ENCODE data around the gene RAMAC. TPM values are rescaled to one million over a fixed set of nuclear protein-coding genes. Genes with fewer than 3 reads are reported as not detected.

RAMAC gene
- total and polyA plus RNA-seq, 4 donors: 15.6 to 28.6 (median 20.8) TPM

DNA sequence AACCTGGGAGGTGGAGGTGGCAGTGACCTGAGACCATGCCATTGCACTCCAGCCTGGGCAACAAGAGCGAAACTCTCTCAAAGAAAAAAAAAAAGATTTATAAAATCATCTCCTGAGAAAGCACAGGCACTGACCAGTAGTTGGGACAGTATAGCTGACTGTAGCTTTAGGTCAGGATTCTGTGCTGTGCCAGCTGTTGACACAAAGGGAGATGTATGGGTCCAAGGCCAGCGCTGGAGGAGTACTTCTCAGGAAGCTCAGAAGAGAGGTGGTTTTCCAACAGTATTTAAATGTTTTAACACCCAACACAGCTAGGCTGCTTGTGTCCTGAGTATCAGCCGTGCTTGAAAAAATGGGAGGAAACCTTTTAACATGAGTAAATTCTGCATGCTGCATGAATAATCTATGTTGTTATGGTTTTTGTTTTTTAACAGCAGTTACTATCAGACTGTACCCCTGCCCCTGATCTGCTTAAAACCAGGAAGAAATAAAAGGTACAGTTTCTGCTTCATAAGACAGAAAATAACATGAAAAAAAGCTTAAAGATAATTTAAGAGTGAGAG, 6.5 kb downstream of the RAMAC start:
- Histone ChIP-seq H3K27ac (ENCODE audit: low read depth in 1 of 2, low read length in 1 of 2) (no peak overlapping the region), H3K36me3 (ENCODE audit: control insufficient read depth in 4 of 4, insufficient read depth in 4 of 4, low read length in 4 of 4) (peaks cover 0 to 5% (median 3%) of the 10 kb centered on the region in 4 donors), H3K4me1 (ENCODE audit: control insufficient read depth in 5 of 5, insufficient read depth in 5 of 5, low read length in 5 of 5) (no peaks in the 10 kb centered on the region), H3K9ac (ENCODE audit: insufficient read depth in 1 of 2, low read length in 2 of 2) (no peak overlapping the region), H3K27me3 (ENCODE audit: control insufficient read depth in 3 of 3, insufficient read depth in 3 of 3, low read length in 2 of 3) (no peaks in the 10 kb centered on the region), H3K4me3 (no peak overlapping the region), H3K9me3 (ENCODE audit: control insufficient read depth in 4 of 4, insufficient read depth in 3 of 4, low read length in 3 of 4) (no peaks in the 10 kb centered on the region)
- ATAC-seq (ENCODE audit: insufficient read depth, low FRiP score) (no peak), DNase-seq (no peak)
- no peak for TF ChIP-seq CTCF (IDR thresholded peaks at IDR 0.05; ENCODE audit: control extremely low read depth, extremely low read depth)
- WGBS, 2 donors: 95% methylated on average over 3 of the region's 3 CpGs

DNA sequence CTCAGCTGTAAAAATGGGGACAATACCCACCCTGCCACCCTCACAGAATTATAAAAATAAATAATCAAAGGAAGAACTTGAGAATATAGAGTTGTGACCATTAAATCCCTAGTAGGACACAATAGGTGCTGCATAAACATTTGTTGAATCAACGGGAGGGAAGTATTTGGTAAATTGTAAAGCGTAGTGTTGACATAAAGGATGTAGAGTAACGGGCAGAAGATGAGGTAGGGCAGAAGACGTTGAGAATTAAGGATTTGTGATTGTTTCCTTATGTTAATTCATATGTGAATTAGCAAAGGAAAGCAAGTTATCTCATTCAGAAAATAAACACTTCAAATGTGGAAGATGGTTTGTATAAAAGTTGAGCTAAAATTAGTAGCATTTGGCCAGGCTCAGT, 7.1 kb downstream of the RAMAC start:
- Histone ChIP-seq H3K27me3 (ENCODE audit: control insufficient read depth in 3 of 3, insufficient read depth in 3 of 3, low read length in 2 of 3) (no peaks in the 10 kb centered on the region), H3K36me3 (ENCODE audit: control insufficient read depth in 4 of 4, insufficient read depth in 4 of 4, low read length in 4 of 4) (peaks cover 0 to 4% (median 3%) of the 10 kb centered on the region in 4 donors), H3K9ac (ENCODE audit: insufficient read depth in 1 of 2, low read length in 2 of 2) (no peak overlapping the region), H3K4me3 (no peak overlapping the region), H3K27ac (ENCODE audit: low read depth in 1 of 2, low read length in 1 of 2) (no peak overlapping the region), H3K4me1 (ENCODE audit: control insufficient read depth in 5 of 5, insufficient read depth in 5 of 5, low read length in 5 of 5) (no peaks in the 10 kb centered on the region), H3K9me3 (ENCODE audit: control insufficient read depth in 4 of 4, insufficient read depth in 3 of 4, low read length in 3 of 4) (no peaks in the 10 kb centered on the region)
- no peak for TF ChIP-seq CTCF (IDR thresholded peaks at IDR 0.05; ENCODE audit: control extremely low read depth, extremely low read depth)
- ATAC-seq (ENCODE audit: insufficient read depth, low FRiP score) (no peak), DNase-seq (no peak)
- 69 to 70% methylated on average over 4 of the region's 4 CpGs for WGBS, 2 donors

DNA sequence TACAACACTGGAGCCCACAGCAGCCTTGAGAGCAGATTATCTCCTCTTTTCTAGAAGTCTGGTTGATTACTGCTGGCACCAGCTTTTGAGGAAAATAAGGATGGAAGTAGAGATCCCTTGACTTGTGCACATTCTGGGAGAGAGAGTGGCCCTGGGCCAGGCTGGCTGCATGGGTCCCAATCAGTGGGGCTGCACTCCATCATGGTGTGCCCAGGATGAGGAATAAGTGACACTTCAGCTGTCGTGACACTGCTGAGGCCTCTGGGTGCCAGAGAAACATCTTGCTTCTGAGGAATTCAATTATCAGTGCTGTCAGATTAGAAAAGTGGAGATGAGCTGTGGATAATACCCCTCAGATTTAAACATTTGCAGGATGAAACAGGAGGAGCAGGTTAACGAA, 9.1 kb downstream of the RAMAC start:
- DNase-seq (no peak), ATAC-seq (ENCODE audit: insufficient read depth, low FRiP score) (no peak)
- peaks cover 0 to 7% (median 0%) of the 10 kb centered on the region in 5 donors for H3K4me1 ChIP-seq (ENCODE audit: control insufficient read depth in 5 of 5, insufficient read depth in 5 of 5, low read length in 5 of 5)
- WGBS, 2 donors: 84 to 90% methylated on average over 2 of the region's 2 CpGs
- no peaks in the 10 kb centered on the region for H3K9me3 ChIP-seq (ENCODE audit: control insufficient read depth in 4 of 4, insufficient read depth in 3 of 4, low read length in 3 of 4)
- TF ChIP-seq CTCF (IDR thresholded peaks at IDR 0.05; ENCODE audit: control extremely low read depth, extremely low read depth): no peak
- no peak overlapping the region for H3K27ac ChIP-seq (ENCODE audit: low read depth in 1 of 2, low read length in 1 of 2)
- H3K4me3 ChIP-seq: no peak overlapping the region
- no peak overlapping the region for H3K9ac ChIP-seq (ENCODE audit: insufficient read depth in 1 of 2, low read length in 2 of 2)
- H3K36me3 ChIP-seq (ENCODE audit: control insufficient read depth in 4 of 4, insufficient read depth in 4 of 4, low read length in 4 of 4): peaks cover 0 to 4% (median 1%) of the 10 kb centered on the region in 4 donors
- no peaks in the 10 kb centered on the region for H3K27me3 ChIP-seq (ENCODE audit: control insufficient read depth in 3 of 3, insufficient read depth in 3 of 3, low read length in 2 of 3)

- H3K9me3 ChIP-seq (ENCODE audit: control insufficient read depth in 4 of 4, insufficient read depth in 3 of 4, low read length in 3 of 4): no peaks in the 10 kb centered on the region
- H3K27me3 ChIP-seq (ENCODE audit: control insufficient read depth in 3 of 3, insufficient read depth in 3 of 3, low read length in 2 of 3): no peaks in the 10 kb centered on the region
- H3K27ac ChIP-seq (ENCODE audit: low read depth in 1 of 2, low read length in 1 of 2): no peak overlapping the region
- H3K9ac ChIP-seq (ENCODE audit: insufficient read depth in 1 of 2, low read length in 2 of 2): no peak overlapping the region
- ATAC-seq (ENCODE audit: insufficient read depth, low FRiP score): no peak
- peaks cover 0 to 9% (median 0%) of the 10 kb centered on the region in 5 donors for H3K4me1 ChIP-seq (ENCODE audit: control insufficient read depth in 5 of 5, insufficient read depth in 5 of 5, low read length in 5 of 5)
- no peak overlapping the region for H3K4me3 ChIP-seq
- peaks cover 0 to 4% (median under 1%) of the 10 kb centered on the region in 4 donors for H3K36me3 ChIP-seq (ENCODE audit: control insufficient read depth in 4 of 4, insufficient read depth in 4 of 4, low read length in 4 of 4)
- DNase-seq: no peak
- TF ChIP-seq CTCF (IDR thresholded peaks at IDR 0.05; ENCODE audit: control extremely low read depth, extremely low read depth): no peak
- 75 to 83% methylated on average over 3 of the region's 3 CpGs for WGBS, 2 donors
Observed at GRCh38 chr15:82995938-82996337, 9.9 kb downstream of the RAMAC start.

Measured in lung (tissue), 12 donors.